ENCODE data around the gene RUNX1.

Gene RUNX1

DNA sequence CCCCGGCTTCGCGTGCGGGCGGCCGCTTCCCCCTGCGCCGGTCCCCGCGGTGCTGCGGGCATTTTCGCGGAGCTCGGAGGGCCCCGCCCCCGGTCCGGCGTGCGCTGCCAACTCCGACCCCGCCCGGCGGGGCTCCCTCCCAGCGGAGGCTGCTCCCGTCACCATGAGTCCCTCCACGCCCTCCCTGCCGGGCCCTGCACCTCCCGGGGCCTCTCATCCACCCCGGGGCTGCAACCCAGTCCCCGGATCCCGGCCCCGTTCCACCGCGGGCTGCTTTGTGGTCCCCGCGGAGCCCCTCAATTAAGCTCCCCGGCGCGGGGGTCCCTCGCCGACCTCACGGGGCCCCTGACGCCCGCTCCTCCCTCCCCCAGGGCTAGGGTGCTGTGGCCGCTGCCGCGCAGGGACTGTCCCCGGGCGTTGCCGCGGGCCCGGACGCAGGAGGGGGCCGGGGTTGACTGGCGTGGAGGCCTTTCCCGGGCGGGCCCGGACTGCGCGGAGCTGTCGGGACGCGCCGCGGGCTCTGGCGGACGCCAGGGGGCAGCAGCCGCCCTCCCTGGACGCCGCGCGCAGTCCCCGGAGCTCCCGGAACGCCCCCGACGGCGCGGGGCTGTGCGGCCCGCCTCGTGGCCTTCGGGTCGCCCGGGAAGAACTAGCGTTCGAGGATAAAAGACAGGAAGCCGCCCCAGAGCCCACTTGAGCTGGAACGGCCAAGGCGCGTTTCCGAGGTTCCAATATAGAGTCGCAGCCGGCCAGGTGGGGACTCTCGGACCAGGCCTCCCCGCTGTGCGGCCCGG, 159.2 kb downstream of the RUNX1 start:
- DNase-seq, result peak; percentile 83

DNA sequence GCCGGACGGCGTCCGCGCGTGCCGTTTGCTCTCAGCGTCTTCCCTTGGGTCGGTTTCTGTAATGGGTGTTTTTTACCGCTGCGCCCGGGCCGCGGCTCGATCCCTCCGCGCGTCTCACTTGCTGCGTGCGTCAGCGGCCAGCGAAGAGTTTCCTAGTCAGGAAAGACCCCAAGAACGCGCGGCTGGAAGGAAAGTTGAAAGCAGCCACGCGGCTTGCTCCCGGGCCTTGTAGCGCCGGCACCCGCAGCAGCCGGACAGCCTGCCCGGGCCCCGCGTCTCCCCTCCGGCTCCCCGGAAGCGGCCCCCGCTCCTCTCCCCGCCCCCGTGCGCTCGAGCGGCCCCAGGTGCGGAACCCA, 159.8 kb downstream of the RUNX1 start:
- no peak for DNase-seq

DNA sequence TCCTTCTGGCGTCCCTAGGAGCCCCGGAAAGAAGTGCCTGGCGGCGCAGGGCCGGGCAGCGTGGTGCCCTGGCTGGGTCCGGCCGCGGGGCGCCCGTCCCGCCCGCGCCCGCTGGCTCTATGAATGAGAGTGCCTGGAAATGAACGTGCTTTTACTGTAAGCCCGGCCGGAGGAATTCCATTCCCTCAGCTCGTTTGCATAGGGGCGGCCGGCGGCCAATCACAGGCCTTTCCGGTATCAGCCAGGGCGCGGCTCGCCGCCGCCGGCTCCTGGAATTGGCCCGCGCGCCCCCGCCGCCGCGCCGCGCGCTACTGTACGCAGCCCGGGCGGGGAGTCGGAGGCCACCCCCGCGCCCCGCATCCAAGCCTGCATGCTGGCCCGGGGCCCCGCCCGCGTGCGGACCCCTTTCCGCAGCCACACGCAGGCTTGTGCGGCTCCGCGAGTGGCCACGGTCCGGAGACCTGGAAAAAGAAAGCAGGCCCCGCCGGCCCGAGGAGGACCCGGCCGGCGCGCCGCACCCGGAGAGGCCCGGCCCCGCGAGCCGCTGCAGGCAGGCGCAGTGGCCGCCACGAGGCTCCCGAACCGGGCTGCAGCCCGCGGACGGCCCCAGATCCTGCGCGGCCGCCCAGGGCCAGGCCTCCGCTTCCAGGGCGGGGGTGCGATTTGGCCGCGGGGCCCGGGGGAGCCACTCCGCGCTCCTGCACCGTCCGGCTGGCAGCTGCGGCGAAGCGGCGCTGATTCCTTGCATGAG, 160.4 kb downstream of the RUNX1 start:
- DNase-seq, result peak; percentile 75

DNA sequence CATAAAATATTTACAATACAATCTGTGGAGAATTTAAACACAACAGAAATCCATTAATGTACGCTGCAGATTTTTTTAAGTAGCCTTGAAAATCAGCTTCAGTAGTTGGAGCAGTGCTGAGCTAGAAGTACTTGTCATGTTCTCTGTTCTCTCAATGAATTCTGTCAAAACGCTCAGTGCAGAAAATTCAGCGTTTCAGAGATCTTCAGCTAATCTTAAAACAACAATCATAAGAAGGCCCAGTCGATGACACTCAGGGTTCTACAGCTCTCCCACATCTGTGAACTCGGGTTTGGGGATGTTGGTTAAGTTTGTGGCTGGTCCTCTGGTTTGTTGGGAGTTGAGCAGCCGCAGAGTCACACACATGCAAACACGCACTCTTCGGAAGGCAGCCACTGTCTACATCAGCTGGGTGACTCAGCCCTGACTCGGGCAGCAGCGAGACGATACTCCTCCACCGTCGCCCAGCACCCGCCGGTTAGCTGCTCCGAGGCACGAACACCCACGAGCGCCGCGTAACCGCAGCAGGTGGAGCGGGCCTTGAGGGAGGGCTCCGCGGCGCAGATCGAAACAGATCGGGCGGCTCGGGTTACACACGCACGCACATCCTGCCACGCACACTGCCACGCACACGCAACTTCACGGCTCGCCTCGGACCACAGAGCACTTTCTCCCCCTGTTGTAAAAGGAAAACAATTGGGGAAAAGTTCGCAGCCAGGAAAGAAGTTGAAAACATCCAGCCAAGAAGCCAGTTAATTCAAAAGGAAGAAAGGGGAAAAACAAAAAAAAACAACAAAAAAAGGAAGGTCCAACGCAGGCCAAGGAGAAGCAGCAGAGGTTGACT, 161.2 kb downstream of the RUNX1 start:
- DNase-seq, result peak; percentile 85

GRCh38 chr21:34887105-34887442, 162.0 kb downstream of the RUNX1 start:
- DNase-seq, result no peak

DNA sequence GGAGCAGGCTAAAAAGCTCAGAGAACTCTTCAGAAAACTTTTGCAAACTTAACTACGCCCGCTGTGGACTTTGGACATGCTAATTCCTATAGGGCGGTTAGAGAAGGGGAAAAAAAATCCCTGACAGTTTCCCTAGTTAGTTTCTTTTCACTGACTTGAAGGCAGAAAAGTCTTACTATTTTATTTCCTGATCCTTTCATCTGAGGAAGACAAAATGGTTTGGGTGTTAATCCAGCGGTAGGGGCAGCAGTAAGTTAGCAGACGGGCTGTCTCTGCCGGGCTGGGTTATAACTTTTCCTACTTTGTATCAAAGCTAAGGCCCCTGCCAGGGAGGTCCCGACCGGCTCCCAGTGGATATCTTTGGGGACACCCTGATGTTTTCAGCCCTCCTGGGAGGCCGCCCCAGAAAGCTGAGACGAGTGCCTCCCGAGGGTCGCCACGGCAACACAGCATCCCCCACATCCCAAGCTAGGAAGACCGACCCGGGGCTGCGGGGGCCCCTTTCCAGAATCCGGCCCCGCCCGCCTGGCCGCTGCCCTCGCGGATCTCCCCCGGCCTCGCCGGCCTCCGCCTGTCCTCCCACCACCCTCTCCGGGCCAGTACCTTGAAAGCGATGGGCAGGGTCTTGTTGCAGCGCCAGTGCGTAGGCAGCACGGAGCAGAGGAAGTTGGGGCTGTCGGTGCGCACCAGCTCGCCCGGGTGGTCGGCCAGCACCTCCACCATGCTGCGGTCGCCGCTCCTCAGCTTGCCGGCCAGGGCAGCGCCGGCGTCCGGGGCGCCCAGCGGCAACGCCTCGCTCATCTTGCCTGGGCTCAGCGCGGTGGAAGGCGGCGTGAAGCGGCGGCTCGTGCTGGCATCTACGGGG, 162.6 kb downstream of the RUNX1 start:
- peak; percentile 43 for DNase-seq

DNA sequence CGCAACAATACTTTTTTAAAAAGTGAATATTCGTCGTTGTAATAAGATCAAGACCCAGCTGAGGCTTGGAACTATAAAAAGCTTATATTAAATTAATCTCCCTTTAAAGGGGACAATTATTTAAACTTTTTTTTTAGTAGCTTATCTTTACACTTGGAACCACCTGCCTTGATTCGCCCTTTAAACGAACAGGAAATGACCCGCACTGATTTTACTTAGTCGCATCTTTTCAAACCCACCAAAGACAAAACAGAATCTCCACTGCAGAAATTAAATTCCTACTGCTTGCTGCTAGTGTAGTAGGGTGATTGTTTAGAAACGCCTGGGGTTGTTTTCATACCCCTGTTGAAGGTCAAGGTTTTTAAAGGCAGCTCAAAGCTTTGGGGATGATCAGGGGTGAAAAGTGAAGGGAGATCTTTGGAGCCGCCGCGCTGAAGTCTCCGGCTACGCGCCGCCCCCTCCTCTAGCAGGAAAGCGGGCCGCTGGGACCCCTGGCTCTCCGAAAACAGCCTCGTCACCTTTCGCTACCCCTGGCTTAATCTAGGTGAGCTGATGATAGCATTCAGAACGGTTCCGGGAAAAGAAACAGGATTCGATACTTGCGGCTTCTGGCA, 163.4 kb downstream of the RUNX1 start:
- DNase-seq, result no peak

DNA sequence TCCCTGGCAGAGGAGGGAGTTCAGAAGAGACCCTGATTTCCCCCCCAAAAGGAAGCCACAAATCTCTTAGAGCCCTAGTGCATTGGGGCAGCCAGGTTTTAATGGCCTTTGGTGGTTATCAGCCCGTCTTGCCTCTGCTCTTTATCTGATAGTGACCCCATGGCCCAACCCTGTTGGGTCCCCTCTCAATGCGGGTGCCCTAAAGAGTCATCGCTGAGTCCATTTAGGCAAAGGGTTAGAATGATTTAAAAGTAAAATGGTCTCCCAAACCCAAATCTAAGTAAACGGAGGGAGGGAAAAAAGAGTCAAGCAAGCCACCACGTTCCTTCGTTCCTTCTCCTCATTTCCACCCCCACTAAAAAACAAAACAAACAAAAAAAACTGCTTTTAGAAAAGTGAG, 164.0 kb downstream of the RUNX1 start:
- no peak for DNase-seq

DNA sequence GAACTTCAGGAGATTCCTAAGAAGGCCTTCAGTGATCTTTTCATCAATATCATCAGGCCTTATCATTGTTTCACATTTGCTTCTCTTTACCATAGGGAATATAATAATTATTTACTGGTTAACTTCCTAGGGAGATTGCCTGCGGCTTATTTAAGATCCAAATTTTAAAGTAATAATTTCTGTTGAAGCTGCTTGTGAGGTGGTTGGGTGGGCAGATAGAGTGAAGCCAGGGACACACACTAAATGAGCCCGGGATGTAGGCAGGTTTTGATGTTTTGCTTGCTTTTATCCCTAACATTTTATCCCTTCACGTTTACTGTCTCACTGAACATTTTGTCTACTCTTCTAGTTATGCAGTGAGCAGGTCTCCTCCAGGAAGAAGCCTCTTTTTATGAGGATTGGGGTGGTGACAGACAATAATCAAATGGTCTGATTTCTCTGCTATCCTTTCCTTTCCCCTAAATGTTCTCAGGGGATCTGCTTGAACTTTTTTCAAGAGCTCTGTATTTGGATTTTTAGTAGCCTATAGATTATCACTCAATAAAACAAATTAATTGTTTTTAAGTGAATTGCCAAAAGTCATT, 164.7 kb downstream of the RUNX1 start:
- no peak for DNase-seq

DNA sequence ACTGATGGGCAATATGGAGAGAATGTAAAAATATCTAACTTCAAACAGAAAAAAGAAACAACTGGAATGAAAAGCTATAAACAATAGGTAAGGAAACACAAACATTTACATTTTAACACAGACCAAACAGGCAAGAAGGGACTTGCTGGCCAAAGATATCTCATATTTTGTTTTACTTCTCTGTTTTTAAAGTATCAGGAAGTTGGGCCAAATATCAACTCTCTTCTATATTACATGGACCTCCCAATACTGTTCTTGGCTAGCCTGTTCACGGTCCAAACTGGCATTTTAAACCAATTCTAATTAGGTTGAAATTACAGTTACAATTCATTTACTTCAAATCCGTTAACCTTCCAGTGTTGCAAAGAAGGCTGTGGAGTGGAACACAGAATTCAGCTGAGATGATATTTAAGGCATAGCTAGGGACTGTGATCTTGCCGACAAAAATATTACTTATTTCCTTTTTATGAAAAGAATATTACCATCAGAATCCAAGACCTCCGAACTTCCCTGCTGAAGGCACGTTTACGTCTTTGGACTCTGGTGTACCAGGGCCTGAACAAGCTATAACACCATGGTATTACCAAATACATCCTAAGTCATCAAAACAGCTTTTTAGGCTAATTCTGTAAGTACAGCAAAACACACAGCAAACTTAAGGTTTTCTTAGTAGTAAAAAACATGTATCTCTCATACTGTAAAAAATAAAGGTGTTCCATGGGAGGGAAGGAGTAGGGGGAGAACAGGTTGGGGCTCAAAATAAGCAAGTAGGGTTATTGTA, 165.4 kb downstream of the RUNX1 start:
- DNase-seq, result no peak

DNA sequence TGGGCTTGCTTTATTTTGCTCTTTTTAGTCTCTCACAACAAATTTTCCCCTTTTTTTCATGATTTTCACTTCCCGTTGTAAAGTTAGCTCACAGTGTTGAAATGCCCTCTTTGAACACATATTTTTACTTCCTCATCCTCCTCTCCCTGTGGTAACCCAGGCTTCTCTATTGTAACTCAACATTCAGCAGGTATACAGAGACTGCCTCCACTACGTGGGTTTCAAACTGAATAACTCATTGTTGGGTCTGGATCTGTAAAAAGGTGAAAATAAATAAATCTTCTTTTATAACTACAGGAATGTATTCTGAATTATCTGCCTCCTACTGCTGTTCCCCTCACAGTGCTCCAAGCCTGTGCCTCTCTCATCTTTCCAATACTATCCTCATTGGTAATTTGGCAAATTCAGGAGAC, 166.4 kb downstream of the RUNX1 start:
- DNase-seq, result no peak

GRCh38 chr21:34881839-34882371, 167.2 kb downstream of the RUNX1 start:
- no peak for DNase-seq

DNA sequence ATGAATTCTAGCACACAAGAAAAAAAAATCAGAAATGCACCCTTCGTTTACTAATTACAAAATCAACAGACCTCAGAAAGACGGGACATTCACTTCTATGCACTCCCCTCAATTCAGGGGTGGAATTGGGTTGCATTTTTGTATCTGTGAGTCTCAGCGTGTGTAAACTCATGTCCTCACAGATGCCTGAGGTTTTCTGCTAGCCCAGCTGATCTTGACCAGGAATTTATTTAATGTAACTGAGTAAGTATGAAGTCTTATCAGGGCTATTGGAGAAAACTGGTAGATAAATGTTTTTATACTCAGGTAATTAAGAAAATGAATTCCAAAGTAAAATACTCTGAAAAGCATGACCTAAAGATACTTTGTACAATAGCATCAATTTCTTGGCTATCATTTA, 167.7 kb downstream of the RUNX1 start:
- no peak for DNase-seq

DNA sequence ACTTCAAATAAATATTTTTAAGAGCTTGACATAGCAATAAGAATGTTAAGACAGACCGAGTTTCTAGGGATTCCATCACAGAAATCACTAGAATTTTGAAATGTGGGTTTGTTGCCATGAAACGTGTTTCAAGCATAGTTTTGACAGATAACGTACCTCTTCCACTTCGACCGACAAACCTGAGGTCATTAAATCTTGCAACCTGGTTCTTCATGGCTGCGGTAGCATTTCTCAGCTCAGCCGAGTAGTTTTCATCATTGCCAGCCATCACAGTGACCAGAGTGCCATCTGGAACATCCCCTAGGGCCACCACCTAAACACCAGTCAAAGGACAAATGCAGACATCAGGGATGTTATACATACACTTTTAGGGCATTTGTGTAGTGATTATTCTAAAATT, 168.7 kb downstream of the RUNX1 start:
- DNase-seq, result no peak

DNA sequence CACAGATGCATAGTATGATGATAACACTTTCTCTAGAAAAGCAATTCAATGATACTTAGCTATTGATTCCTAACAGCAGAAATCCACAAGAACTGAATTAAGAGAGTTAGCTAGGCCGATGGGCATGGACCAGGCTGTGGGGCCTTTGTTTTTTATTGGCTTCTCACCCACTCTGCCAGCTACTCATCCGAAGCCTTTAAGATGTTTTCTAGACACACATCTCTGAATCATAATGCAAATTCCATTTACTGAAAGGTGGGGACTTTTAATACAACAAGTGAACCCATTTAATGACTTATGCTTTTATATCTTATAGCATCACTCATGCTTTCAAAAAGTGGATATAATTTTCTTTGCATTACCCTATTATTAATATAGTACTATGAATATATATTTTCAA, 170.2 kb downstream of the RUNX1 start:
- DNase-seq, result no peak

GRCh38 chr21:34878501-34878900, 170.6 kb downstream of the RUNX1 start:
- no peak for DNase-seq

- DNase-seq, result no peak
Measured at GRCh38 chr21:34877485-34878128, 171.5 kb downstream of the RUNX1 start.

GRCh38 chr21:34875830-34876229, 173.3 kb downstream of the RUNX1 start:
- no peak for DNase-seq

DNA sequence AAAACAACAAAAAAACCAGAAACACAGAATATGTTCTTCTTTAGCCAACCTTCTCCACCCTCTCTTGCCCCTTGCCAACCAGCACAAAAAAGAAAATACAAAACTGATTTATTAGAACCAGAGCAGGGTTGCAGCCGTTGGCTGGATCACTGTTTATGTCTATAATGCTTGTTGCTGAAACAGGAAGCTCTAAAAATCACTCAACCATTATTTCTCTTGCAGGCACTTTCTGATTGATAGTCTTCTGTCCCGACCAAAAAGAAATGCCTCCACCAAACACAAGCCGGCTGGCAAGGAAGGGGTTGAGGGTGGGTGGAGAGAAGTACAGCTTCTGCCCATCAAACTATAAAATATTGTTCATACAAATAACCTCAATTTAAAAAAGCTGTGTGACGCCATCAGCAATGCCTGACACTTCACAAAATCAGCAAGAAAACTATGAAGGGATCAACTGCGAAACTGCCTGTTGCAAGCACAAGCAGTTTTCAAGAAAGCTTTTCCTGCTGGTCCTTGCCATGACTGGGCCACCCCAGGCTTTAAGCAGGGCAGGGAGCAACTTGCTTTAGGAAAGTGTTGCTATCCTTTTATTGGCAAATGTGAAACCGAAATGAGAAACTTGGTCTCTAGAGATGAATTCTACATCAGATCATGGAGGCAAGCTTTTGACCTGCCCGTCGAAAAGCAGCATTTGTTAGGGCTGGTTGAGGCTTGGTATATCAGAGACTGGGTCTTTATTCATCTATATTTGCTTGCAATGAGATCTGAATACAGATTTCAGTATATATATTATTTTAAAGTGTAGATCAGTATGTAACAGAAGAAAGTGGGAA, 174.2 kb downstream of the RUNX1 start:
- DNase-seq, result no peak
